ENCODE measurements around the gene MAN1C1.

Gene MAN1C1

DNA sequence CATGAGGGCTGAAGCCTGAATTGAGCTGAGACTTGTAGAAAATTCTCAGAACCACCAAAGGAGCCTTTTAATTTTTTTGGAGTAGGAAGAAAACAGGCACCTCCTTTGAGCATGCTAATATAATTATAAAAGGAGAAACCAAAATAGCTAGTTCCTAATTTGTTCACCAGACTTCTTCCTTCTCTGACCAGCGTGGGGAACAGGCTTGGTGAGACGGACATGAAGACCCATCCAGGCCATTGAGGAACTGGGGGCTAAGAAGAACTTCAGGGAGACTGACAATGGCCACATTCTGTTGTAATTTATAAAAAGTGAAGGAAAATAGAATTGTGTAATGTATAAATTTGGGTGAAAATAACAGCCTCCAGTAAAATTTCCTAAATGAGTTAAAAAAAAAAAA, 62.6 kb downstream of the MAN1C1 start:
- no peak overlapping the region for H3K4me3 ChIP-seq (ENCODE audit: low read depth, low read length)
- no peak for DNase-seq (ENCODE audit: low read depth)
- TF ChIP-seq POLR2A (IDR thresholded peaks at IDR 0.05; ENCODE audit: extremely low read depth, insufficient read length) (no peak), MYC (IDR thresholded peaks at IDR 0.05; ENCODE audit: low read depth, low read length) (no peak)
- TF ChIP-seq, protein P1, sequence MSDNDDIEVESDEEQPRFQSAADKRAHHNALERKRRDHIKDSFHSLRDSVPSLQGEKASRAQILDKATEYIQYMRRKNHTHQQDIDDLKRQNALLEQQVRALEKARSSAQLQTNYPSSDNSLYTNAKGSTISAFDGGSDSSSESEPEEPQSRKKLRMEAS (IDR thresholded peaks at IDR 0.05; ENCODE audit: low read depth, low read length), result no peak
- TF ChIP-seq, protein P2, sequence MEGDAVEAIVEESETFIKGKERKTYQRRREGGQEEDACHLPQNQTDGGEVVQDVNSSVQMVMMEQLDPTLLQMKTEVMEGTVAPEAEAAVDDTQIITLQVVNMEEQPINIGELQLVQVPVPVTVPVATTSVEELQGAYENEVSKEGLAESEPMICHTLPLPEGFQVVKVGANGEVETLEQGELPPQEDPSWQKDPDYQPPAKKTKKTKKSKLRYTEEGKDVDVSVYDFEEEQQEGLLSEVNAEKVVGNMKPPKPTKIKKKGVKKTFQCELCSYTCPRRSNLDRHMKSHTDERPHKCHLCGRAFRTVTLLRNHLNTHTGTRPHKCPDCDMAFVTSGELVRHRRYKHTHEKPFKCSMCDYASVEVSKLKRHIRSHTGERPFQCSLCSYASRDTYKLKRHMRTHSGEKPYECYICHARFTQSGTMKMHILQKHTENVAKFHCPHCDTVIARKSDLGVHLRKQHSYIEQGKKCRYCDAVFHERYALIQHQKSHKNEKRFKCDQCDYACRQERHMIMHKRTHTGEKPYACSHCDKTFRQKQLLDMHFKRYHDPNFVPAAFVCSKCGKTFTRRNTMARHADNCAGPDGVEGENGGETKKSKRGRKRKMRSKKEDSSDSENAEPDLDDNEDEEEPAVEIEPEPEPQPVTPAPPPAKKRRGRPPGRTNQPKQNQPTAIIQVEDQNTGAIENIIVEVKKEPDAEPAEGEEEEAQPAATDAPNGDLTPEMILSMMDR (IDR thresholded peaks at IDR 0.05; ENCODE audit: low read depth, low read length), result no peak

DNA sequence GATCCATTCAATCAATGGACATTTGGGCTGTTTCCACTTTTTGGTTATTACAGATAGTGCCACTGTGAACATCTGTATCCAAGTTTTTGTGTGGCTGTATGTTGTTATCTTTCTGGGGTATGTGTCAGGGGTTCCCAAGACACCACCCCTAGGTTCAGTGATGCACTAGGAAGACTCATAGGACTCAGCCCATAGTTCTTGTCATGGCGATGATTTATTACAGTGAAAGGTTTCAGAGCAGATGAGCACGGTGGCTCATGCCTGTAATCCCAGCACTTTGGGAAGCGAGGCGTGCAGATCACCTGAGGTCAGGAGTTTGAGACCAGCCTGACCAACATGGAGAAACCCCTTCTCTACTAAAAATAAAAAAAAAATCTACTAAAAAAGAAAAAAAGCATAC, 64.1 kb downstream of the MAN1C1 start:
- no peak overlapping the region for H3K4me3 ChIP-seq (ENCODE audit: low read depth, low read length)
- TF ChIP-seq POLR2A (IDR thresholded peaks at IDR 0.05; ENCODE audit: extremely low read depth, insufficient read length) (no peak), MYC (IDR thresholded peaks at IDR 0.05; ENCODE audit: low read depth, low read length) (no peak)
- TF ChIP-seq, protein P1 (IDR thresholded peaks at IDR 0.05; ENCODE audit: low read depth, low read length), result no peak
- TF ChIP-seq, protein P2 (IDR thresholded peaks at IDR 0.05; ENCODE audit: low read depth, low read length), result no peak
- DNase-seq (ENCODE audit: low read depth), result no peak

DNA sequence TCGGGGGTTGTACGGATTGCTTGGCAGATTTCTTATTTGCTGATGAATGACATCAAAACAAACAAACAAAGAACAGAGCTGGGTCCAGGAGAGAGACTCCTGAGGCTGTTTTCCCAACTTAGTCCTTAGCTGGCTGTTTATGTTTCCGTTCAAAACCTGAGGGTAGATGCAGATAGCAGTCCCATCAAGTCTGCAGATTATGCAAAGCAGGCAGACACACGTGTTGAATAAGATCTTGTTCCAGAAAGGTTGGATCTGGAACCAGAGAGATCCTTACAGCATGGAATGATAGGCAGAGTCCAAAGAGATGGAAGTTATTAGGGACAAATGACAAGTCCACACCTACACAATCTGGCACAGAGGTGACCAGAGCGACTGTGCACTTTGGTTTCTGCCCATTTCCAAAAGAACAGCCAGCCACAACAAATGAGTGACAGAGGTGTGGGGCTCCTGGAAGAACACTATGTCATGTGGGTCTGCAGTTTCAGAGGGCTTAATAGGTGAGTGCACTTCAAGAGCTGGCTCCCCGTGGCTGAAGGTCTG, 65.5 kb downstream of the MAN1C1 start:
- no peak overlapping the region for H3K4me3 ChIP-seq (ENCODE audit: low read depth, low read length)
- TF ChIP-seq MYC (IDR thresholded peaks at IDR 0.05; ENCODE audit: low read depth, low read length), result no peak
- TF ChIP-seq POLR2A (IDR thresholded peaks at IDR 0.05; ENCODE audit: extremely low read depth, insufficient read length), result no peak
- TF ChIP-seq, protein P2 (IDR thresholded peaks at IDR 0.05; ENCODE audit: low read depth, low read length), result no peak
- DNase-seq (ENCODE audit: low read depth), result no peak

DNA sequence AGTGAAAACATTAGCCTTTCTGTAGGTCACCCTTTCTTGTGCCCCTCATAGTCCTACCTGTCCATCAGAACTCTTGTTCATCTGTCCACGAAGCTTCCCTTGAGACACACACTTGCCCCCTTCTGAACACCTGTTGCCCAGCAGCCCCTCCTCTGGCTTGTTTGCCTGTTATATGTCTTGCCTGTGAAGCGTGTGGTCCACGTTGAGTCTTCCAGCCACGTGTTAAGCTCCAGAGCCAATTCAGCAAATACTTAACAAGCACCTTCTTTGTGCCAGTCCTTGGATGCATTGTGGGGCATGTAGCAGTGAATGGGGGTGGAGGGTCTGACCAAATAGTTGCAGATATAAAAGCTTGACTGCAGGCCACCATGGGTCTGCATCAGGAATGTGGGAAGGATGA, 66.6 kb downstream of the MAN1C1 start:
- DNase-seq (ENCODE audit: low read depth), result no peak
- no peak overlapping the region for H3K4me3 ChIP-seq (ENCODE audit: low read depth, low read length)
- TF ChIP-seq, protein P1 (IDR thresholded peaks at IDR 0.05; ENCODE audit: low read depth, low read length), result no peak
- TF ChIP-seq, protein P2 (IDR thresholded peaks at IDR 0.05; ENCODE audit: low read depth, low read length), result no peak
- no peak for TF ChIP-seq POLR2A (IDR thresholded peaks at IDR 0.05; ENCODE audit: extremely low read depth, insufficient read length)
- no peak for TF ChIP-seq MYC (IDR thresholded peaks at IDR 0.05; ENCODE audit: low read depth, low read length)

DNA sequence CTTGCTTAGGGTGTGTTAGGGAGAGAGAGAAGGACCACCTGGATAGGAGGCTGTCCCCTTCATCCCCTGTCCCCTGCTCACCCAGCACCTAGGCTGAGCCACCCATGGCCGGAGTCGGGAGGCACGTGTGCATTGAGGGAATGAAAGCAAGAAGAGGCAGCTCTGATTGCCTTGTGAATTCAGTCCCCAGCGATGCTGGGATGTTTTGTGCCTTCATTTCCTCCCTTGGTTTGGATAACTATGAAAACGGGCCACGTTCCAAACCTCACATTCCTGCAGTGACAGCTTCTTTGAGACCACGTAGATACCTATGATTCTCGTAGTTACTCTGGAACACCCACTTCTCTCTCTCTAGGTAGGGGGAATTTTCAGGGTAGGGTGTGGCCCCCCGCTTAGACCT, 67.1 kb downstream of the MAN1C1 start:
- TF ChIP-seq MYC (IDR thresholded peaks at IDR 0.05; ENCODE audit: low read depth, low read length), result no peak
- no peak for TF ChIP-seq POLR2A (IDR thresholded peaks at IDR 0.05; ENCODE audit: extremely low read depth, insufficient read length)
- TF ChIP-seq, protein P1 (IDR thresholded peaks at IDR 0.05; ENCODE audit: low read depth, low read length), result no peak
- TF ChIP-seq, protein P2 (IDR thresholded peaks at IDR 0.05; ENCODE audit: low read depth, low read length), result no peak
- no peak for DNase-seq (ENCODE audit: low read depth)
- no peak overlapping the region for H3K4me3 ChIP-seq (ENCODE audit: low read depth, low read length)

Measured in NB4 (cell line).